WERI-Rb-1 (cell line): ENCODE measurements around the gene ATXN7L1.
A peak's percentile ranks its signal among the peaks of the same experiment; 100 is the strongest.
"Not testable (repeated sequence)": the region's sequence is repeated elsewhere in the genome, so short reads cannot be mapped to it uniquely, and the experiment has no call there.

Experiments
- DNase-seq: peaks from one replicate; pipeline ENCODE4 v3.0.0-alpha.2; 2020
- H3K27ac ChIP-seq: fragments of 250-450 bp; sonication (Bioruptor Pico); 2 replicates; pipeline ENCODE4 v1.5.1; 2020; ENCODE audit warnings: mild to moderate bottlenecking, moderate library complexity
- H3K27me3 ChIP-seq: fragments of 250-450 bp; sonication (Bioruptor Pico); 2 replicates; pipeline ENCODE4 v1.5.1; 2021; ENCODE audit warnings: mild to moderate bottlenecking, low read depth, moderate library complexity; ENCODE audit not compliant: insufficient read depth, severe bottlenecking
- H3K36me3 ChIP-seq: fragments of 250-450 bp; sonication (Bioruptor Pico); 2 replicates; pipeline ENCODE4 v1.5.1; 2020; ENCODE audit warnings: mild to moderate bottlenecking, moderate library complexity
- H3K4me3 ChIP-seq: 2 replicates; pipeline ENCODE4 v1.5.1; 2011; ENCODE audit warnings: low read depth, mild to moderate bottlenecking, control low read depth, low read length
- H3K9me3 ChIP-seq: fragments of 250-450 bp; sonication (Bioruptor Pico); 2 replicates; pipeline ENCODE4 v1.5.1; 2021; ENCODE audit warnings: mild to moderate bottlenecking, moderate library complexity; ENCODE audit not compliant: severe bottlenecking
- CTCF ChIP-seq: IDR thresholded peaks from 2 replicates; pipeline ENCODE4 v1.5.1; 2011; ENCODE audit warnings: low read depth, mild to moderate bottlenecking, control low read depth, inconsistent platforms, low read length

The ATXN7L1 gene

GRCh38 chr7:105611856-105612775 is 264.3 kb downstream of the ATXN7L1 start:
- Histone ChIP-seq H3K9me3 (no peaks in the 10 kb centered on the region), H3K4me3 (no peak overlapping the region), H3K27me3 (no peaks in the 10 kb centered on the region), H3K36me3 (no peaks in the 10 kb centered on the region), H3K27ac (no peak overlapping the region)
- TF ChIP-seq CTCF = no peak
- DNase-seq = no peak

- H3K27ac ChIP-seq = no peak overlapping the region
- H3K9me3 ChIP-seq = no peaks in the 10 kb centered on the region
- no peaks in the 10 kb centered on the region for H3K36me3 ChIP-seq
- H3K4me3 ChIP-seq = no peak overlapping the region
- no peak for DNase-seq
- no peaks in the 10 kb centered on the region for H3K27me3 ChIP-seq
- TF ChIP-seq CTCF = no peak
These were observed 266.1 kb downstream of the ATXN7L1 start for GRCh38 chr7:105610165-105610930.

- no peak overlapping the region for H3K4me3 ChIP-seq
- no peaks in the 10 kb centered on the region for H3K27me3 ChIP-seq
- no peaks in the 10 kb centered on the region for H3K9me3 ChIP-seq
- H3K36me3 ChIP-seq = no peaks in the 10 kb centered on the region
- DNase-seq = no peak
- TF ChIP-seq CTCF = no peak
- no peak overlapping the region for H3K27ac ChIP-seq
These were observed 273.8 kb downstream of the ATXN7L1 start for GRCh38 chr7:105602325-105603305.

- no peaks in the 10 kb centered on the region for H3K36me3 ChIP-seq
- H3K9me3 ChIP-seq = no peaks in the 10 kb centered on the region
- H3K27ac ChIP-seq = peak overlapping the region; percentile 38
- H3K27me3 ChIP-seq = no peaks in the 10 kb centered on the region
- no peak overlapping the region for H3K4me3 ChIP-seq
- no peak for TF ChIP-seq CTCF
- DNase-seq = peak; percentile 48
These were observed 275.5 kb downstream of the ATXN7L1 start for GRCh38 chr7:105600720-105601550.

- no peak for DNase-seq
- Histone ChIP-seq H3K36me3 (no peaks in the 10 kb centered on the region), H3K27me3 (no peaks in the 10 kb centered on the region), H3K4me3 (no peak overlapping the region), H3K9me3 (no peaks in the 10 kb centered on the region), H3K27ac (no peak overlapping the region)
- no peak for TF ChIP-seq CTCF
These were observed 276.8 kb downstream of the ATXN7L1 start for GRCh38 chr7:105599551-105599950.

GRCh38 chr7:105599080-105599479 is 277.3 kb downstream of the ATXN7L1 start:
- H3K4me3 ChIP-seq, DNase-seq, H3K27ac ChIP-seq, H3K36me3 ChIP-seq, H3K9me3 ChIP-seq, H3K27me3 ChIP-seq: not testable (repeated sequence)
